ENCODE data around the gene CDH13.

The CDH13 gene

GRCh38 chr16:83138512-83138911 lies 511.7 kb downstream of the CDH13 start:
- TF ChIP-seq POLR2AphosphoS5 (IDR thresholded peaks at IDR 0.05; ENCODE audit: borderline replicate concordance, low read depth, low read length) (no peak), FOXP2 (optimal IDR thresholded peaks at IDR 0.05; ENCODE audit: control extremely low read depth, extremely low read length, insufficient read depth) (no peak), EZH2 (IDR thresholded peaks at IDR 0.05) (no peak)

DNA sequence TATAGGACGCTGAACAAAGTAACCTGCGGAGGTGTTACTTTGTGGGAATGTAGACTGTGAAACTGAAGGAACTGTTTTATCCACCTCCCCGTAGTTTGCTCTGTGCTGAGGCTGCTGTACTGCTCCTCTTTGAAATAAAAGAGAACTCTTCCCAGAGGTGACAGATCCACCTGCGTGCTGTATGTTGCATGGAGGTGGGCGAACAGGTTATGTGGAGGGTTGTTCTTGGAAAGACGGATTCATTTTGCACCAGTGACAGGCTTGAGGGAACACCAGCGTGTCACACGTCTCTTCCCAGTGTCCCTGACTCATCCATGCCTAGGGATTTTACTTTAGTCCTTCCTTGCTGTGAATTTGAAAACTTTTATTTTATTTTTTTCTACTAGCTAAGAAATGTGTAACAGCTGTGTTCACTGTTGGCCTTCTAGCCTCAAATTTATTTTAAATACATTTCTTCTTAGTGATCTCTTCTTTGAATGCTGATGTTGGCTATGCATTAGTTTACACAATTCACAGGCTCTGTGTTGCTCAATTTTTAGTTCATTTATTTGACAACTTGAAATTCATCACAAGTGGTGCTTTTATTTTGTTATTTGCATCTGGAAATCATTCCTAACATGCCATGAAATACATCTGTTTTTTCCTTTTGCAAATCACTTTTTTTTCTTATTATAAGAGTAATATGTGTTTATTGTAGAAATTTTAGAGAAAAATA lies 512.4 kb downstream of the CDH13 start:
- TF ChIP-seq POLR2AphosphoS5 (IDR thresholded peaks at IDR 0.05; ENCODE audit: borderline replicate concordance, low read depth, low read length): no peak
- TF ChIP-seq EZH2 (IDR thresholded peaks at IDR 0.05): no peak
- no peak for TF ChIP-seq FOXP2 (optimal IDR thresholded peaks at IDR 0.05; ENCODE audit: control extremely low read depth, extremely low read length, insufficient read depth)
- Histone ChIP-seq H3K4me3 (no peak overlapping the region), H3K27ac (no peak overlapping the region), H3K9ac (ENCODE audit: insufficient read length) (no peak overlapping the region), H3K9me3 (ENCODE audit: low read depth, low read length) (no peaks in the 10 kb centered on the region), H3K36me3 (ENCODE audit: insufficient read depth, low read length) (no peaks in the 10 kb centered on the region)
- DNase-seq (ENCODE audit: low read depth, low spot score): no peak

More at GRCh38 chr16:83138512-83138911, 511.7 kb downstream of the CDH13 start:
- Histone ChIP-seq H3K9me3 (ENCODE audit: low read depth, low read length) (no peaks in the 10 kb centered on the region), H3K36me3 (ENCODE audit: insufficient read depth, low read length) (no peaks in the 10 kb centered on the region), H3K9ac (ENCODE audit: insufficient read length) (no peak overlapping the region), H3K27ac (no peak overlapping the region), H3K4me3 (no peak overlapping the region)
- DNase-seq (ENCODE audit: low read depth, low spot score): no peak

GRCh38 chr16:83143788-83144187 lies 517.0 kb downstream of the CDH13 start:
- Histone ChIP-seq H3K36me3 (ENCODE audit: insufficient read depth, low read length) (no peaks in the 10 kb centered on the region), H3K4me3 (no peak overlapping the region), H3K9me3 (ENCODE audit: low read depth, low read length) (no peaks in the 10 kb centered on the region), H3K9ac (ENCODE audit: insufficient read length) (no peak overlapping the region), H3K27ac (no peak overlapping the region)
- no peak for DNase-seq (ENCODE audit: low read depth, low spot score)
- TF ChIP-seq POLR2AphosphoS5 (IDR thresholded peaks at IDR 0.05; ENCODE audit: borderline replicate concordance, low read depth, low read length) (no peak), FOXP2 (optimal IDR thresholded peaks at IDR 0.05; ENCODE audit: control extremely low read depth, extremely low read length, insufficient read depth) (no peak), EZH2 (IDR thresholded peaks at IDR 0.05) (no peak)

- H3K4me3 ChIP-seq: no peak overlapping the region
- no peak for DNase-seq (ENCODE audit: low read depth, low spot score)
- no peak for TF ChIP-seq EZH2 (IDR thresholded peaks at IDR 0.05)
- no peak for TF ChIP-seq FOXP2 (optimal IDR thresholded peaks at IDR 0.05; ENCODE audit: control extremely low read depth, extremely low read length, insufficient read depth)
- TF ChIP-seq POLR2AphosphoS5 (IDR thresholded peaks at IDR 0.05; ENCODE audit: borderline replicate concordance, low read depth, low read length): no peak
- no peaks in the 10 kb centered on the region for H3K36me3 ChIP-seq (ENCODE audit: insufficient read depth, low read length)
- H3K9ac ChIP-seq (ENCODE audit: insufficient read length): no peak overlapping the region
- no peaks in the 10 kb centered on the region for H3K9me3 ChIP-seq (ENCODE audit: low read depth, low read length)
- no peak overlapping the region for H3K27ac ChIP-seq
These were observed 518.5 kb downstream of the CDH13 start for GRCh38 chr16:83145297-83145696.

DNA sequence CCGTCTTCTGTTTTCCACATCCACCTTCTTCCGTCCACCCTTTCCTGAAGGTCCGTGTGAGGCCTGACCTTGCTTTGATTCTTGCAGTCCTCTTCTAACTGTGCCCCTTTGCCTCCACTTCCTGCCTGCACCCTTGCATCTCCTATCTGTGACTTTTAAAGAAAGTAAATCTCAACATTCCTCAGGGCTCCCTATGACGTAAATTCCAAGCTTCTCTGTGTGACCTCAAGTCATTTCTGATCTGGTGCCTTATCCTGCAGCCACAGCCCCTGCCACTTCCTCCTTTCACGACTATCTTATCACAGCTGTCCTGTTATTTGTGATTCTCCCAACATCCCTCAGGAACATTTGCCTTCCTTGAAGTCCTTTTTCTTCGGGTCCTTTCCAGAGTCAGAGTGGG lies 520.5 kb downstream of the CDH13 start:
- H3K27ac ChIP-seq: no peak overlapping the region
- no peaks in the 10 kb centered on the region for H3K36me3 ChIP-seq (ENCODE audit: insufficient read depth, low read length)
- no peak overlapping the region for H3K4me3 ChIP-seq
- H3K9ac ChIP-seq (ENCODE audit: insufficient read length): no peak overlapping the region
- no peaks in the 10 kb centered on the region for H3K9me3 ChIP-seq (ENCODE audit: low read depth, low read length)
- no peak for TF ChIP-seq FOXP2 (optimal IDR thresholded peaks at IDR 0.05; ENCODE audit: control extremely low read depth, extremely low read length, insufficient read depth)
- TF ChIP-seq EZH2 (IDR thresholded peaks at IDR 0.05): no peak
- no peak for TF ChIP-seq POLR2AphosphoS5 (IDR thresholded peaks at IDR 0.05; ENCODE audit: borderline replicate concordance, low read depth, low read length)
- no peak for DNase-seq (ENCODE audit: low read depth, low spot score)

DNA sequence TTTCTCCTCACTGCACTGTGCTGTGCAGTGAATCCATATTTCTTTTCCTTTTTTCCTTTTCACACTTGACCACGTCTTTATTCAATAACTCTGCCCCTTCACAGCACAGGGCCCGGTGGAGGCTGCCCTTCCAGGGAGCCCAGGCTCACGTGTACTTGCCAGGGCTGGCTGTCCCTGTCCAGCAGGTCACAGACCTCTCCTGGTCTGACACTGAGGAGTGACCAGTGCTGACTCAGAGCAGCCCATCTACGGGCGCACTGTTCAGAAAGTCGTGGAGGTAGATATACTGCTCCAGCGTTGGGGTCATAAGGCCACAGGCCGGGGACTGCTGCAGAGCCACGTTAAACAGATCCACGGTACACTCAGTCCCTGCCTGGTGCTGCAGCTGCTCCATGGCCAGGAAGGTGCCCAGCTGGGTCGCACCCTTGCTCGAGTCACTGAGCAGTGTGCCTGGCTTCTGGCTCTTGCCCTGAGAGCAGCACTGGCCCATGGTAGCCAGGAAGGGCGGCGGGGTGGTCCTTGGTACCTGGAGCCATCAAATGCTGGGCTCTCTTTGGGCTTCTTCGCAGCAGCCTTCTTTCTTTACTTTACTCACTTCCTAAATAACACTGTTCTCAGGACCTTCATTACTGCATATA lies 531.7 kb downstream of the CDH13 start:
- TF ChIP-seq EZH2 (IDR thresholded peaks at IDR 0.05) (no peak), POLR2AphosphoS5 (IDR thresholded peaks at IDR 0.05; ENCODE audit: borderline replicate concordance, low read depth, low read length) (no peak), FOXP2 (optimal IDR thresholded peaks at IDR 0.05; ENCODE audit: control extremely low read depth, extremely low read length, insufficient read depth) (no peak)
- Histone ChIP-seq H3K27ac (no peak overlapping the region), H3K4me3 (no peak overlapping the region), H3K36me3 (ENCODE audit: insufficient read depth, low read length) (no peaks in the 10 kb centered on the region), H3K9ac (ENCODE audit: insufficient read length) (no peak overlapping the region), H3K9me3 (ENCODE audit: low read depth, low read length) (no peaks in the 10 kb centered on the region)
- no peak for DNase-seq (ENCODE audit: low read depth, low spot score)

DNA sequence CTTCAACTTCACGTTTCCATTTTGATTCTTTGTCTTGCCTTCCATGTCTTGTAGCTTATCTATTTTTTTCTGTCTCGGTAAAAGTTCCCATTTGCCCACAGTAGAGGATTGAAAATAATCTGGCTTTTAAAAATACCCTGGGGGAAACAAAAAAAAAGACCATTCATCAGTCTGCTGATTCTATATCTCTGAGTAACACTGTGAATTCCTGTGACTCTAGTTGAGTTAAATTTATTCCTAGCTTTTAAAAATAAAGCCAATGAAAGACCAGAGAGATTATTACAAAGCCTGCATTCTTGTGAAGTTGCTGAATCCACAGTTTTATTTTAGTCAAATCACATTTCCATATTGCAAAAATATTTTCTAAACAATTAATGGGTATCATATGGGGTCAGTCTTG lies 532.3 kb downstream of the CDH13 start:
- Histone ChIP-seq H3K9me3 (ENCODE audit: low read depth, low read length) (no peaks in the 10 kb centered on the region), H3K36me3 (ENCODE audit: insufficient read depth, low read length) (no peaks in the 10 kb centered on the region), H3K27ac (no peak overlapping the region), H3K9ac (ENCODE audit: insufficient read length) (no peak overlapping the region), H3K4me3 (no peak overlapping the region)
- TF ChIP-seq EZH2 (IDR thresholded peaks at IDR 0.05) (no peak), FOXP2 (optimal IDR thresholded peaks at IDR 0.05; ENCODE audit: control extremely low read depth, extremely low read length, insufficient read depth) (no peak), POLR2AphosphoS5 (IDR thresholded peaks at IDR 0.05; ENCODE audit: borderline replicate concordance, low read depth, low read length) (no peak)
- DNase-seq (ENCODE audit: low read depth, low spot score): no peak

DNA sequence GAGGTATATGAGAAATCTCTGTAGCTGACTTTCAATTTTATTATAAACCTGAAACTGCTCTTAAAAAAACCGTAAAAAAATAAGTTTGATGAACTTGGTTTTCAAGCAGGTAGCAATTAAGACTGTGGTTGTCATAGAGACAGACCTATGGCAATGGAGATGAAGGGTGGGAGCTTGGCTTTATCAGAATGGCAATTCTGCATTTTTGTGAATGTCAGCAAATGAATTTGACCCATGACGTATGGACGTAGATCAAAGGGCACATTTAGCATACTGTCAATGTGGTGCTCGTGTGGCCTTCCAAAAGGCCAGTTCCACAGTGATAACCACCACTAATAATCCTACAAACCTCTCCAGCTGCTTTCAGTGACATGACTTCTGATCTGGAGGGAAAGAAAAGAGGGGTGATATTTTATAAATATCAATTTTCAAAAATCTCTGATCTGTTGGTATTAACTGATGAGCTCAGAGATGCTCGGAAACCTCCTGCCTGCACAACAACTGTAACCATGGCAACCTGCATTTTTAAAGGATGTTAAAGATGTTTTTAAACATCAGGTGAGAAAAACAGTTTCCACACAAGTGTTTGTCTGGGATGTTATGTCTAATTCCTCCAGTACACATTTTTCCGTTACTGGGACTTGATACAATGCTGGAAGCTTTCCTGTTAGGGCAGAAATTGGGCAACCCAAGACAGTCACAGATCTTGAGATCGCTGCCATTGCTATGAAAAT lies 533.7 kb downstream of the CDH13 start:
- Histone ChIP-seq H3K9ac (ENCODE audit: insufficient read length) (no peak overlapping the region), H3K4me3 (no peak overlapping the region), H3K27ac (no peak overlapping the region), H3K36me3 (ENCODE audit: insufficient read depth, low read length) (no peaks in the 10 kb centered on the region), H3K9me3 (ENCODE audit: low read depth, low read length) (no peaks in the 10 kb centered on the region)
- DNase-seq (ENCODE audit: low read depth, low spot score): no peak
- TF ChIP-seq FOXP2 (optimal IDR thresholded peaks at IDR 0.05; ENCODE audit: control extremely low read depth, extremely low read length, insufficient read depth): no peak
- TF ChIP-seq POLR2AphosphoS5 (IDR thresholded peaks at IDR 0.05; ENCODE audit: borderline replicate concordance, low read depth, low read length): no peak
- TF ChIP-seq EZH2 (IDR thresholded peaks at IDR 0.05): no peak

Data from SK-N-MC (cell line).